SIG-M5 treated with dmso at 0.1 percent for 504 hours (cell line): ENCODE measurements around the gene FJX1.
"Not testable (repeated sequence)": the region's sequence is repeated elsewhere in the genome, so short reads cannot be mapped to it uniquely, and the experiment has no call there.

Experiments used
- DNase-seq: peaks from one replicate; lab custom pipeline; 2025; ENCODE audit not compliant: unreplicated experiment; lab: John Stamatoyannopoulos, UW

The FJX1 gene

DNA sequence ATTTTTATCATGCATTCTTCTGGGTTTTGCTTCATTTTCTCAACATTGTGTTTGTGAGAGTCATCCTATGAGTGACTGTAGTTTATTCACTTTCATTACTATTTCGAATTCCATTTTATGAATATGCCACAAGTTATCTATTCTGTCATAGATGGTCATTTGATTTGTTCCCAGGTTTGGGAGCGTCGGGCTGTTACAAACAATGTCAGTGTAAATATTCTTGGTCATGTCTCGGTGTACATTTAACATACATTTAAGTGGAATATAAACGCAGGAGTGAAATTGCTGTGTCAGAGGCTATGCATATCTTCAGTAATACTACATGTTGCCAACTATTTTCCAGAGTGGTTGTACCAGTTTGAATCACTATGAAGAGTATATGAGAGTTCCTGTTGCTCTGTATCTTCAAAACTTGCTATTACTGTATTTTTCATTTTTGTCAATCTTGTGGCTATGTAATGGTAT is 46.7 kb downstream of the FJX1 start:
- no peak for DNase-seq

GRCh38 chr11:35667257-35667656 is 49.0 kb downstream of the FJX1 start:
- DNase-seq, result no peak

DNA sequence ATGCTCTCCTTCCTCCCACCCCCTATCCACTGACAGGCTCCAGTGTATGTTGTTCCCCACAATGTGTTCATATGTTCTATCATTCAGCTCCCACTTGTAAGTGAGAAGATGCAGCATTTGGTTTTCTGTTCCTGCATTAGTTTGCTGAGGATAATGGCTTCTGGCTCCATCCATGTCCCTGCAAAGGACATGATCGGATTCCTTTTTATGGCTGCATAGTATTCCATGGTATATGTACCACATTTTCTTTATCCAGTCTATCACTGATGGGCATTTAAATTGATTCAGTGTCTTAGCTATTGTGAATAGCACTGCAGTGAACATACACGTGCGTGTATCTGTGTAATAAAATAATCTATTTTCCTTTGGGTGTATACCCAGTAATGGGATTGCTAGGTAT is 50.1 kb downstream of the FJX1 start:
- not testable (repeated sequence) for DNase-seq
